ENCODE results near the gene INPPL1.

Gene INPPL1

GRCh38 chr11:72287293-72287692, 62.7 kb downstream of the INPPL1 start:
- no peak for DNase-seq (ENCODE audit: low read depth)
- TF ChIP-seq CTCF (IDR thresholded peaks at IDR 0.05; ENCODE audit: low read depth, low read length): no peak
- TF ChIP-seq, protein P1, sequence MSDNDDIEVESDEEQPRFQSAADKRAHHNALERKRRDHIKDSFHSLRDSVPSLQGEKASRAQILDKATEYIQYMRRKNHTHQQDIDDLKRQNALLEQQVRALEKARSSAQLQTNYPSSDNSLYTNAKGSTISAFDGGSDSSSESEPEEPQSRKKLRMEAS (IDR thresholded peaks at IDR 0.05; ENCODE audit: low read depth, low read length): no peak
- H3K4me3 ChIP-seq (ENCODE audit: low read depth, low read length): no peak overlapping the region

Measured in NB4 (cell line).